ENCODE measurements around the gene MTMR12. TPM values are rescaled to one million over a fixed set of nuclear protein-coding genes. Genes with fewer than 3 reads are reported as not detected.
A peak's percentile ranks its signal among the peaks of the same experiment; 100 is the strongest.

MTMR12 gene
- total RNA-seq, 2 experiments from 2014 or later = 33.6 to 71.9 TPM

DNA sequence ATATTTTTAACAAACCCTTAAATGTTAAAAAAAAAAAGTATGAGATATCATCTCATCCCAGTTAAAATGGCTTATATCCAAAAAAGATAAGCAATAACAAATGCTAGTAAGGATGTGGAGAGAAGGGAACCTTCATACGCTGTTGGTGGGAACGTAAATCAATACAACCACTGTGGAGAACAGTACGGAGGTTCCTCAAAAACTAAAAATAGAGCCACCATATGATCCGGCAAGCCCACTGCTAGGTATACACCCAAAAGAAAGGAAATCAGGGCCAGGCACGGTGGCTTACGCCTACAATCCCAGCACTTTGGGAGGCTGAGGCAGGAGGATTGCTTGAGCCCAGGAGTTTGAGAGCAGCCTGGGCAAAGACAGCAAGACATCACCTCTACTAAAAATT, 3.0 kb downstream of the MTMR12 start:
- Histone ChIP-seq H4K20me1 (ENCODE audit: insufficient read depth, low read length) (peaks cover 27% of the 10 kb centered on the region; the same call in 1 of the 2 replicates), H2AFZ (ENCODE audit: low read length) (no peak overlapping the region), H3K4me1 (ENCODE audit: insufficient read depth, low read length, poor library complexity, severe bottlenecking) (peaks cover 45% of the 10 kb centered on the region), H3K9me2 (ENCODE audit: insufficient read depth, low read length) (no peaks in the 10 kb centered on the region), H3K4me3 (ENCODE audit: low read depth, low read length, poor library complexity, severe bottlenecking) (peak overlapping the region; percentile 90), H3K4me2 (ENCODE audit: low read length) (peak overlapping the region; percentile 75), H3K36me3 (ENCODE audit: insufficient read depth, low read length) (peaks cover 55% of the 10 kb centered on the region), H3K27ac (ENCODE audit: low read depth, low read length, poor library complexity, severe bottlenecking) (peak overlapping the region; percentile 85), H3K9me3 (ENCODE audit: low read length) (no peaks in the 10 kb centered on the region), H3K79me2 (ENCODE audit: insufficient read depth, low read depth, low read length) (peaks cover 77% of the 10 kb centered on the region)
- no peak for DNase-seq (ENCODE audit: low spot score)
- ChIA-PET CTCF (ENCODE audit: unreplicated experiment) (no interaction called here), POLR2A (interaction anchor here (0.9 kb wide), 1 partner anchor 39 kb away, joined by 3 read pairs; no protein-coding TSS in a partner anchor)
- intact Hi-C loops (cut with micrococcal nuclease; ENCODE audit: unreplicated experiment) = loop anchor here (5.0 to 10.0 kb wide), 3 partner anchors 77 to 315 kb away; partner anchors contain the start of gene SUB1
- TF ChIP-seq EZH2phosphoT487 (IDR thresholded peaks at IDR 0.05; ENCODE audit: borderline replicate concordance, low read depth, low read length) = no peak
- TF ChIP-seq, protein P1, sequence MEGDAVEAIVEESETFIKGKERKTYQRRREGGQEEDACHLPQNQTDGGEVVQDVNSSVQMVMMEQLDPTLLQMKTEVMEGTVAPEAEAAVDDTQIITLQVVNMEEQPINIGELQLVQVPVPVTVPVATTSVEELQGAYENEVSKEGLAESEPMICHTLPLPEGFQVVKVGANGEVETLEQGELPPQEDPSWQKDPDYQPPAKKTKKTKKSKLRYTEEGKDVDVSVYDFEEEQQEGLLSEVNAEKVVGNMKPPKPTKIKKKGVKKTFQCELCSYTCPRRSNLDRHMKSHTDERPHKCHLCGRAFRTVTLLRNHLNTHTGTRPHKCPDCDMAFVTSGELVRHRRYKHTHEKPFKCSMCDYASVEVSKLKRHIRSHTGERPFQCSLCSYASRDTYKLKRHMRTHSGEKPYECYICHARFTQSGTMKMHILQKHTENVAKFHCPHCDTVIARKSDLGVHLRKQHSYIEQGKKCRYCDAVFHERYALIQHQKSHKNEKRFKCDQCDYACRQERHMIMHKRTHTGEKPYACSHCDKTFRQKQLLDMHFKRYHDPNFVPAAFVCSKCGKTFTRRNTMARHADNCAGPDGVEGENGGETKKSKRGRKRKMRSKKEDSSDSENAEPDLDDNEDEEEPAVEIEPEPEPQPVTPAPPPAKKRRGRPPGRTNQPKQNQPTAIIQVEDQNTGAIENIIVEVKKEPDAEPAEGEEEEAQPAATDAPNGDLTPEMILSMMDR (conservative IDR thresholded peaks at IDR 0.05; ENCODE audit: low read length) = no peak
- BruUV-seq (replicated peaks) = no TSS peak

GRCh38 chr5:32308946-32309345, 3.8 kb downstream of the MTMR12 start:
- DNase-seq (ENCODE audit: low spot score) = no peak
- peaks cover 59% of the 10 kb centered on the region for H3K36me3 ChIP-seq (ENCODE audit: insufficient read depth, low read length)
- H3K79me2 ChIP-seq (ENCODE audit: insufficient read depth, low read depth, low read length) = peaks cover 85% of the 10 kb centered on the region
- peak overlapping the region; percentile 75 for H3K4me2 ChIP-seq (ENCODE audit: low read length)
- H3K4me1 ChIP-seq (ENCODE audit: insufficient read depth, low read length, poor library complexity, severe bottlenecking) = peaks cover 51% of the 10 kb centered on the region
- TSS peak; percentile 53 for BruUV-seq (replicated peaks)
- TF ChIP-seq, protein P1 (conservative IDR thresholded peaks at IDR 0.05; ENCODE audit: low read length) = no peak
- ChIA-PET CTCF (ENCODE audit: unreplicated experiment) (no interaction called here), POLR2A (interaction anchor here (0.9 kb wide), 1 partner anchor 38 kb away, joined by 3 read pairs; no protein-coding TSS in a partner anchor)
- no peaks in the 10 kb centered on the region for H3K9me2 ChIP-seq (ENCODE audit: insufficient read depth, low read length)
- no peak overlapping the region for H2AFZ ChIP-seq (ENCODE audit: low read length)
- H3K27ac ChIP-seq (ENCODE audit: low read depth, low read length, poor library complexity, severe bottlenecking) = no peak overlapping the region
- peak overlapping the region; percentile 90 for H3K4me3 ChIP-seq (ENCODE audit: low read depth, low read length, poor library complexity, severe bottlenecking)
- H3K9me3 ChIP-seq (ENCODE audit: low read length) = no peaks in the 10 kb centered on the region
- intact Hi-C loops (cut with micrococcal nuclease; ENCODE audit: unreplicated experiment) = no loop called here
- H4K20me1 ChIP-seq (ENCODE audit: insufficient read depth, low read length) = peaks cover 35% of the 10 kb centered on the region; the same call in 1 of the 2 replicates

GRCh38 chr5:32307769-32308194, 5.0 kb downstream of the MTMR12 start:
- Histone ChIP-seq H3K9me2 (ENCODE audit: insufficient read depth, low read length) (no peaks in the 10 kb centered on the region), H3K4me1 (ENCODE audit: insufficient read depth, low read length, poor library complexity, severe bottlenecking) (peaks cover 51% of the 10 kb centered on the region), H4K20me1 (ENCODE audit: insufficient read depth, low read length) (peaks cover 40% of the 10 kb centered on the region; the same call in 1 of the 2 replicates), H3K79me2 (ENCODE audit: insufficient read depth, low read depth, low read length) (peaks cover 97% of the 10 kb centered on the region), H3K4me3 (ENCODE audit: low read depth, low read length, poor library complexity, severe bottlenecking) (no peak overlapping the region), H3K9me3 (ENCODE audit: low read length) (no peaks in the 10 kb centered on the region), H3K27ac (ENCODE audit: low read depth, low read length, poor library complexity, severe bottlenecking) (no peak overlapping the region), H2AFZ (ENCODE audit: low read length) (no peak overlapping the region), H3K4me2 (ENCODE audit: low read length) (no peak overlapping the region), H3K36me3 (ENCODE audit: insufficient read depth, low read length) (peaks cover 59% of the 10 kb centered on the region)
- no TSS peak for BruUV-seq (replicated peaks)
- TF ChIP-seq, protein P1 (conservative IDR thresholded peaks at IDR 0.05; ENCODE audit: low read length) = no peak
- TF ChIP-seq EZH2phosphoT487 (IDR thresholded peaks at IDR 0.05; ENCODE audit: borderline replicate concordance, low read depth, low read length) = no peak
- ChIA-PET CTCF (ENCODE audit: unreplicated experiment) (interaction anchor here (0.7 kb wide), 1 partner anchor 75 kb away, joined by 3 read pairs; no protein-coding TSS in a partner anchor), POLR2A (interaction anchor here (0.5 to 1.4 kb wide), 4 partner anchors 11 to 59 kb away, joined by 4 to 6 read pairs (median 5); no protein-coding TSS in a partner anchor)
- DNase-seq (ENCODE audit: low spot score) = no peak
- intact Hi-C loops (cut with micrococcal nuclease; ENCODE audit: unreplicated experiment) = no loop called here
